Activated T-cell treated with anti-CD3 and anti-CD28 coated beads, Interleukin-2, amount 50 U/mL, for 24 hours (primary cell): ENCODE measurements around the gene MTX1.
A peak's percentile ranks its signal among the peaks of the same experiment; 100 is the strongest.
"Not testable (repeated sequence)": the region's sequence is repeated elsewhere in the genome, so short reads cannot be mapped to it uniquely, and the experiment has no call there.

ENCODE experiments used
- DNase-seq: peaks from one replicate; pipeline ENCODE4 v3.0.0-alpha.2; 2020
- H3K27ac Mint-ChIP-seq: 2 replicates; pipeline ENCODE4 v1.8.0; 2020; ENCODE audit warnings: mild to moderate bottlenecking, mixed read lengths
- H3K27me3 Mint-ChIP-seq: 2 replicates; pipeline ENCODE4 v1.8.0; 2020; ENCODE audit warnings: mixed read lengths
- H3K36me3 Mint-ChIP-seq: 2 replicates; pipeline ENCODE4 v1.8.0; 2020; ENCODE audit warnings: low read depth, mixed read lengths
- H3K4me1 Mint-ChIP-seq: 2 replicates; pipeline ENCODE4 v1.8.0; 2020; ENCODE audit warnings: low read depth, mixed read lengths
- H3K4me3 Mint-ChIP-seq: 2 replicates; pipeline ENCODE4 v1.8.0; 2020; ENCODE audit warnings: mild to moderate bottlenecking, moderate library complexity, mixed read lengths
- H3K9me3 Mint-ChIP-seq: 2 replicates; pipeline ENCODE4 v1.8.0; 2020; ENCODE audit warnings: mixed read lengths

The MTX1 gene

DNA sequence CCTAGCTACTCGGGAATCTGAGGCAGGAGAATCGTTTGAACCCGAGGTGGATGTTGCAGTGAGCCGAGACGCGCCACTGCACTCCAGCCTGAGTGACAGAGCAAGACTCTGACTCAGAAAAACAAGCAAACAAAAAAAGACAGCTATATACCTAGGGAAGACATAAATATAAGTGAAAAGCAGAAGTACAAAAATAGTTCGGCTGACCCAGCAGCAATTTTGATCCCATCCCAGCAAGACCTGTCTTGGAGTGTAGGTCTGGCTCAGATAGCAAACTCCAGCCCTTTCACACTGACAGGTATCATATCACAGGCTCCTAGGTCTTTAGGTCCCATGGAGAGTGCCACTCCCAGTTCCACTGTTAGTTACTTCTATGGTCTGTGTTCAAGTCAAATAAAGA lies 14.6 kb downstream of the MTX1 start:
- peaks cover 61% of the 10 kb centered on the region for H3K4me1 Mint-ChIP-seq
- no peaks in the 10 kb centered on the region for H3K9me3 Mint-ChIP-seq
- no peak for DNase-seq
- H3K36me3 Mint-ChIP-seq = peaks cover 44% of the 10 kb centered on the region
- H3K27me3 Mint-ChIP-seq = no peaks in the 10 kb centered on the region
- H3K27ac Mint-ChIP-seq = no peak overlapping the region
- no peak overlapping the region for H3K4me3 Mint-ChIP-seq

DNA sequence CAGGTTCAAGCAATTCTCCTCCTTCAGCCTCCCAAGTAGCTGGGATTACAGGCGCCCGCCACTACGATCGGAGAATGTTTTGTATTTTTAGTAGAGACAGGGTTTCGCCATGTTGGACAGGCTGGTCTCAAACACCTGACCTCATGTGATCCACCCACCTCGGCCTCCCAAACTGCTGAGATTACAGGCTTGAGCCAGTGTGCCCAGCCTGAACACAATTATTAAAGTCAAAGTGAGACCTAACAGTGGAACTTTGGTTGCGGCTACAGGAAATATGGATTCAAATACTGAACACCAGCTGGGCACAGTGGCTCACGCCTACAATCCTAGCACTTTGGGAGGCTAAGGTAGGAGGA lies 16.9 kb downstream of the MTX1 start:
- peaks cover 43% of the 10 kb centered on the region for H3K36me3 Mint-ChIP-seq
- not testable (repeated sequence) for H3K27me3 Mint-ChIP-seq, H3K9me3 Mint-ChIP-seq, DNase-seq
- H3K4me1 Mint-ChIP-seq = peaks cover 47% of the 10 kb centered on the region
- peak overlapping the region; percentile 95 for H3K27ac Mint-ChIP-seq
- H3K4me3 Mint-ChIP-seq = peak overlapping the region; percentile 90

GRCh38 chr1:155226188-155226909 lies 17.9 kb downstream of the MTX1 start:
- Mint-ChIP-seq H3K4me3 (peak overlapping the region; percentile 90), H3K9me3 (no peaks in the 10 kb centered on the region), H3K36me3 (peaks cover 42% of the 10 kb centered on the region), H3K27ac (peak overlapping the region; percentile 95), H3K27me3 (no peaks in the 10 kb centered on the region), H3K4me1 (peaks cover 43% of the 10 kb centered on the region)
- DNase-seq = no peak

- peak; percentile 94 for DNase-seq
- Mint-ChIP-seq H3K9me3 (no peaks in the 10 kb centered on the region), H3K27ac (peak overlapping the region; percentile 95), H3K27me3 (no peaks in the 10 kb centered on the region), H3K36me3 (peaks cover 42% of the 10 kb centered on the region), H3K4me1 (peaks cover 43% of the 10 kb centered on the region), H3K4me3 (peak overlapping the region; percentile 90)
Measured at GRCh38 chr1:155226910-155227260, 18.4 kb downstream of the MTX1 start.

DNA sequence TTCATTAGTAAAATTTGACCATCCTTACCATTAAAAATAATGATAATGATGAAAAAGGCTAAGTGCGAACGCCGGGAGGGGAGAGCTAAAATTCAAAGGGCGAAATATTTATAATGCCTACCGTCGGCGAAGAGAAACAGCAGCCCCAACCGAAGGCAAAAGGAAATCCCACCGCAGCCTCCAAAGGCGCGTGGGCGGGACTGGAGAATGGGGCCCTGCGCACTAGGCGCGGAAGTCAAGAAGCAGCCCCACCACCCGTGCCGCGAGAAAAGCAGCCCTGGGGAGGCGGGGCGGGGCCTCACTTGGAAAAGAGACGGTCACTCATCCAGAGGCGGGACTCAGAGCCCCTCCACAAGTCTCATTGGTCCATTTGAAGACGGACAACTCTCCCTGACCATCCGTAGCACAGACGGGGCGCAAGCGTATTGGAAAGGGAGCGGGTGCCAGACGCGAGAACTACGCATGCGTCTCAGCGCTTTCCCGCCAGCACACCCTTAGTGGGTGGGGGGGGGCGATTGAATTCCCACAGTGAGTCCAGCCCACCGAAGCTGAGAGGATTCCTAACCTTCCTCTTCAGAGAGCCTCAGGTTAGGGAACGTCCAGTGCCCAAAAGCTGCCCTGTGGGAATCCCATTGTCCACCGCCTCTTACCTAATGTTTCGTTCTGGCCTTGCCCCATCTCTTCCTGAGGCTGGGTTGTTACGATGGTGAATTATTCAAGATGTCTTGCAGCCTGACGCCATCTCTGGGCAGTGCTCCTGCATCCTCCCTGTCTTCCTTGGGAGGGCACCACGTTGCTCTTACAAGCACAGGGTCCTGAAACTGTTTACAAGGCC lies 19.0 kb downstream of the MTX1 start:
- Mint-ChIP-seq H3K27me3 (no peaks in the 10 kb centered on the region), H3K9me3 (no peaks in the 10 kb centered on the region), H3K4me1 (peaks cover 41% of the 10 kb centered on the region), H3K27ac (peak overlapping the region; percentile 95), H3K4me3 (peak overlapping the region; percentile 90), H3K36me3 (peaks cover 40% of the 10 kb centered on the region)
- DNase-seq = peak; percentile 100

- H3K36me3 Mint-ChIP-seq = peaks cover 38% of the 10 kb centered on the region
- DNase-seq = no peak
- H3K27ac Mint-ChIP-seq = peak overlapping the region; percentile 95
- peaks cover 40% of the 10 kb centered on the region for H3K4me1 Mint-ChIP-seq
- no peaks in the 10 kb centered on the region for H3K27me3 Mint-ChIP-seq
- no peaks in the 10 kb centered on the region for H3K9me3 Mint-ChIP-seq
- peak overlapping the region; percentile 90 for H3K4me3 Mint-ChIP-seq
Measured at GRCh38 chr1:155228096-155228427, 19.6 kb downstream of the MTX1 start.

DNA sequence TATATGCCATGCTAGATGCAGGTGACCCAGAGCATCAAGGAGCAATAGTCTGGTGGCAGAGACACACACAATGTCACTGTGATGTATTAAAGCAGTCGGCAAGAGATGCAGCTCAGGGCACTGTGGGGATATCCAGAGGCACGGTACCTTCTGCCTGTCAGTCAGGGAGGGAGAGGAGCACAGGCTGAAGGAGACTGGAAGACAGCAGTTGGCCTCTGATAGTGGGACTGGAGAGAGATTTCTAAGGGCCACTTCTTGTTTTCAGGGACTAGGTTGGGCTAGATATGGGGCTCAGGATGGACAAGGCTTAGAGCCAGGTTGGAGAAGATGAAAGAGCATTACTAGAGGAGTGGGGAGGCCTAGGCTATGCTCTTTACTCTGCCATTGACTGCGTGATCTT lies 22.8 kb downstream of the MTX1 start:
- not testable (repeated sequence) for H3K27ac Mint-ChIP-seq, H3K27me3 Mint-ChIP-seq, DNase-seq, H3K4me3 Mint-ChIP-seq, H3K9me3 Mint-ChIP-seq
- H3K36me3 Mint-ChIP-seq = peaks cover 20% of the 10 kb centered on the region
- peaks cover 25% of the 10 kb centered on the region for H3K4me1 Mint-ChIP-seq

- not testable (repeated sequence) for H3K4me3 Mint-ChIP-seq, DNase-seq, H3K27ac Mint-ChIP-seq, H3K27me3 Mint-ChIP-seq, H3K9me3 Mint-ChIP-seq
- H3K36me3 Mint-ChIP-seq = peaks cover 19% of the 10 kb centered on the region
- peaks cover 19% of the 10 kb centered on the region for H3K4me1 Mint-ChIP-seq
Measured at GRCh38 chr1:155232001-155232978, 23.8 kb downstream of the MTX1 start.

- not testable (repeated sequence) for H3K4me3 Mint-ChIP-seq, H3K4me1 Mint-ChIP-seq, DNase-seq, H3K9me3 Mint-ChIP-seq, H3K27ac Mint-ChIP-seq, H3K27me3 Mint-ChIP-seq
- H3K36me3 Mint-ChIP-seq = peaks cover 28% of the 10 kb centered on the region
Measured at GRCh38 chr1:155233502-155233901, 25.0 kb downstream of the MTX1 start.

DNA sequence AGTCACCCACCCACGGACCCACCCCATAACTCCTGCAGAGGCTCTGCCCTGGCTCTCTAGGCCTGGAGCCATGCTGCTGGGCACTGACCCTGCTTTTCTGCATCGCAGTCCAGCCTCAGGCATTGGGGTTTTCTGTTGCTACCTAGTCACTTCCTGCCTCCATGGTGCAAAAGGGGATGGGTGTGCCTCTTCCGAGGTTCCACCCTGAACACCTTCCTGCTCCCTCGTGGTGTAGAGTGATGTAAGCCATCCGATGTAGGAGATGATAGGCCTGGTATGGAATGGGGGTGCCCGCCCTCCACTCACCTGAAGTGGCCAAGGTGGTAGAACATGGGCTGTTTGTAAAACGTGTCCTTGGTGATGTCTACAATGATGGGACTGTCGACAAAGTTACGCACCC lies 26.9 kb downstream of the MTX1 start:
- not testable (repeated sequence) for DNase-seq, H3K9me3 Mint-ChIP-seq, H3K4me3 Mint-ChIP-seq, H3K27me3 Mint-ChIP-seq
- H3K27ac Mint-ChIP-seq = peak overlapping the region; percentile 72
- H3K36me3 Mint-ChIP-seq = peaks cover 39% of the 10 kb centered on the region
- H3K4me1 Mint-ChIP-seq = peaks cover 13% of the 10 kb centered on the region

- Mint-ChIP-seq H3K4me1 (peaks cover 24% of the 10 kb centered on the region), H3K4me3 (no peak overlapping the region), H3K27ac (no peak overlapping the region), H3K9me3 (no peaks in the 10 kb centered on the region), H3K27me3 (no peaks in the 10 kb centered on the region), H3K36me3 (peaks cover 44% of the 10 kb centered on the region)
- no peak for DNase-seq
Measured at GRCh38 chr1:155236451-155236850, 28.0 kb downstream of the MTX1 start.

DNA sequence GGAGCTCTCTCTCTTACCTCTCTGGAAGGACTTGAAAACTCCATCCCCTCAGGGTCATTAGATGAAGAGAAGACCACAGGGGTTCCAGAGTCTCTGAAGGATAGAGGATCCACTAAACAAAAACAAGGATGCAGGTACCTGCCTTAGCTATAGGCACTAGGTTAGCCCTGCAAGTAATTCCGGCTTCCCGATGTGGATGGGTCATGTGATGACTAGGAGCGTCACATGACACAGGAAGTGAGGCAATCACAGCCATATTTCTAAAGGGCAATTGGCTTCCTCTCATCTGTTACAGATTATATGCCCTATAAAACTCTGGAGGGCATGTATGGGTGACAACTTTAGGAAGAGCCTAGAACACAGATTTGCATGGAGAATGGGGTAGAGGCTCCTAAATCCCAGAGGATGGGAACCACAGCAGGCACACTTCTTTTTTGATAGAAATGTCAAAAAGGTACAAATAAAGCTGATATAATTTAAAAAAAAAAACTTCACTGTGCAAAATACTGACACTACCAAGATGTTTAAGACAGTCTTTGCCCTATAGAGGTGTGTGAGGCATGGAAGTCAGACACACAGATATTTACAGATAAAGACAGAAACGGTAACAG lies 32.7 kb downstream of the MTX1 start:
- H3K27me3 Mint-ChIP-seq = no peaks in the 10 kb centered on the region
- peaks cover 50% of the 10 kb centered on the region for H3K36me3 Mint-ChIP-seq
- no peak for DNase-seq
- H3K27ac Mint-ChIP-seq = peak overlapping the region; percentile 91
- H3K4me1 Mint-ChIP-seq = peaks cover 52% of the 10 kb centered on the region
- H3K9me3 Mint-ChIP-seq = no peaks in the 10 kb centered on the region
- peak overlapping the region; percentile 79 for H3K4me3 Mint-ChIP-seq

GRCh38 chr1:155241841-155242264 lies 33.4 kb downstream of the MTX1 start:
- H3K36me3 Mint-ChIP-seq = peaks cover 49% of the 10 kb centered on the region
- peak overlapping the region; percentile 91 for H3K27ac Mint-ChIP-seq
- H3K9me3 Mint-ChIP-seq = no peaks in the 10 kb centered on the region
- H3K27me3 Mint-ChIP-seq = no peaks in the 10 kb centered on the region
- H3K4me1 Mint-ChIP-seq = peaks cover 54% of the 10 kb centered on the region
- peak overlapping the region; percentile 79 for H3K4me3 Mint-ChIP-seq
- DNase-seq = no peak

- no peaks in the 10 kb centered on the region for H3K9me3 Mint-ChIP-seq
- H3K4me3 Mint-ChIP-seq = peak overlapping the region; percentile 91
- peak overlapping the region; percentile 93 for H3K27ac Mint-ChIP-seq
- no peak for DNase-seq
- peaks cover 54% of the 10 kb centered on the region for H3K4me1 Mint-ChIP-seq
- no peaks in the 10 kb centered on the region for H3K27me3 Mint-ChIP-seq
- peaks cover 48% of the 10 kb centered on the region for H3K36me3 Mint-ChIP-seq
Measured at GRCh38 chr1:155242805-155243358, 34.4 kb downstream of the MTX1 start.
